Measurements from ENCODE around the gene CRYAB.

- TF ChIP-seq CTCF (conservative IDR thresholded peaks at IDR 0.05; ENCODE audit: low read length) (no peak), EZH2phosphoT487 (IDR thresholded peaks at IDR 0.05; ENCODE audit: borderline replicate concordance) (no peak)
These were observed 2.8 kb downstream of the CRYAB start for GRCh38 chr11:111908639-111909305.
